K562 (cell line): ENCODE data around the gene ZBTB8A. TPM values are rescaled to one million over a fixed set of nuclear protein-coding genes. Genes with fewer than 3 reads are reported as not detected.

Experiments used
- FOXK1 ChIP-seq: sonication (generic); formaldehyde crosslinking; IDR thresholded peaks from 2 replicates; pipeline ENCODE4 v1.8.0; 2022; ENCODE audit warnings: missing genetic modification reagents, mild to moderate bottlenecking, borderline replicate concordance
- FOXM1 ChIP-seq, 2 experiments: fragments of 450-650 bp in 1 of 2; sonication (generic) in 1 of 2; formaldehyde crosslinking in 1 of 2; IDR thresholded peaks; 2 replicates each; pipeline versions ENCODE4 v1.6.1 to v1.9.0; 2017 to 2022; ENCODE audit warnings: low read depth in 2 of 2, mild to moderate bottlenecking in 2 of 2, missing genetic modification reagents in 1 of 2, moderate library complexity in 1 of 2
- ILK ChIP-seq: fragments of 450-650 bp; IDR thresholded peaks from 2 replicates; pipeline ENCODE4 v1.6.1; 2016; ENCODE audit warnings: missing genetic modification characterization, low read depth, mild to moderate bottlenecking, missing compliant biosample characterization, moderate library complexity, borderline replicate concordance
- NCOA2 ChIP-seq, 2 experiments: fragments of 450-650 bp; IDR thresholded peaks; 2 replicates each; pipeline ENCODE4 v1.6.1; 2018; ENCODE audit warnings: mild to moderate bottlenecking in 2 of 2, moderate library complexity in 1 of 2; ENCODE audit not compliant: partially characterized antibody in 2 of 2
- PCBP2 ChIP-seq: fragments of 200-400 bp; formaldehyde crosslinking; IDR thresholded peaks from 2 replicates; pipeline ENCODE4 v1.6.1; 2018; ENCODE audit warnings: low read length, low read depth, mild to moderate bottlenecking, moderate library complexity; ENCODE audit not compliant: poor library complexity, severe bottlenecking
- TCF7 ChIP-seq: sonication (generic); IDR thresholded peaks from 2 replicates; pipeline ENCODE4 v1.6.1; 2016; ENCODE audit warnings: antibody characterized with exemption, borderline replicate concordance
- XRCC5 ChIP-seq: fragments of 200-400 bp; formaldehyde crosslinking; IDR thresholded peaks from 2 replicates; pipeline ENCODE4 v1.6.1; 2017; ENCODE audit warnings: low read depth, mild to moderate bottlenecking, low read length
- ZNF174 ChIP-seq: fragments of 250-450 bp; sonication (Bioruptor Pico); IDR thresholded peaks from 2 replicates; pipeline ENCODE4 v1.4.0; 2020; ENCODE audit warnings: mild to moderate bottlenecking
- ZNF639 ChIP-seq, 2 experiments: fragments of 200-800 bp in 1 of 2; sonication (Bioruptor generic) in 1 of 2; sonication (generic) in 1 of 2; formaldehyde crosslinking in 1 of 2; IDR thresholded peaks in 1 of 2; conservative IDR thresholded peaks in 1 of 2; 2 replicates each; pipeline versions ENCODE4 v1.5.0 to v1.6.1; 2016 to 2020; ENCODE audit warnings: missing compliant biosample characterization in 1 of 2, missing genetic modification characterization in 1 of 2, missing genetic modification reagents in 1 of 2
- polyA plus RNA-seq, 8 experiments: library from polyadenylated mRNA; depleted of rRNA in 4 of 8; stranded (reverse) in 5 of 8; unstranded in 3 of 8; fragments of >200 nt; fragmentation: Nextera tagmentation in 2 of 8; fragmentation: Illumina TruSeq in 1 of 8; extraction: Ambion mirVana in 2 of 8; extraction: Trizol in 1 of 8; gene quantifications; 2 replicates each; pipeline versions ENCODE4 v1.2.1 to v1.2.3, GENCODE V29; 2011 to 2014; ENCODE audit warnings: inconsistent platforms in 1 of 8, missing spikeins in 1 of 8
- total RNA-seq, 7 experiments: library from RNA; depleted of rRNA in 6 of 7; stranded (reverse); fragments of >200 nt in 6 of 7; fragmentation: Illumina TruSeq in 2 of 7; extraction: Trizol in 2 of 7; gene quantifications; 2 replicates each; pipeline versions ENCODE4 v1.2.1 to v1.2.3, GENCODE V29; 2011 to 2021; ENCODE audit warnings: low replicate concordance in 1 of 7
- TF ChIP-seq, protein P1 (sequence below): fragments of 450-650 bp; IDR thresholded peaks from 2 replicates; pipeline ENCODE4 v1.6.1; 2016; ENCODE audit warnings: low read depth, mild to moderate bottlenecking, moderate library complexity
- TF ChIP-seq, protein P2 (sequence below): fragments of 450-650 bp; formaldehyde crosslinking; IDR thresholded peaks from 2 replicates; pipeline ENCODE4 v1.4.0; 2022; ENCODE audit warnings: missing genetic modification characterization
- TF ChIP-seq, protein P3 (sequence below): fragments of 250-450 bp; sonication (Bioruptor Pico); IDR thresholded peaks from 2 replicates; pipeline ENCODE4 v1.4.0; 2020; ENCODE audit warnings: mild to moderate bottlenecking
- TF ChIP-seq, protein P4 (sequence below): fragments of 250-450 bp; sonication (Bioruptor Pico); IDR thresholded peaks from 2 replicates; pipeline ENCODE4 v1.4.0; 2020; ENCODE audit warnings: mild to moderate bottlenecking, moderate library complexity

The ZBTB8A gene
- total and polyA plus RNA-seq, 9 of the 15 experiments (the other 6 are each of a cell fraction or from before 2014, with no cell fraction given), result 0.01 to 0.64 (median 0.09) TPM

DNA sequence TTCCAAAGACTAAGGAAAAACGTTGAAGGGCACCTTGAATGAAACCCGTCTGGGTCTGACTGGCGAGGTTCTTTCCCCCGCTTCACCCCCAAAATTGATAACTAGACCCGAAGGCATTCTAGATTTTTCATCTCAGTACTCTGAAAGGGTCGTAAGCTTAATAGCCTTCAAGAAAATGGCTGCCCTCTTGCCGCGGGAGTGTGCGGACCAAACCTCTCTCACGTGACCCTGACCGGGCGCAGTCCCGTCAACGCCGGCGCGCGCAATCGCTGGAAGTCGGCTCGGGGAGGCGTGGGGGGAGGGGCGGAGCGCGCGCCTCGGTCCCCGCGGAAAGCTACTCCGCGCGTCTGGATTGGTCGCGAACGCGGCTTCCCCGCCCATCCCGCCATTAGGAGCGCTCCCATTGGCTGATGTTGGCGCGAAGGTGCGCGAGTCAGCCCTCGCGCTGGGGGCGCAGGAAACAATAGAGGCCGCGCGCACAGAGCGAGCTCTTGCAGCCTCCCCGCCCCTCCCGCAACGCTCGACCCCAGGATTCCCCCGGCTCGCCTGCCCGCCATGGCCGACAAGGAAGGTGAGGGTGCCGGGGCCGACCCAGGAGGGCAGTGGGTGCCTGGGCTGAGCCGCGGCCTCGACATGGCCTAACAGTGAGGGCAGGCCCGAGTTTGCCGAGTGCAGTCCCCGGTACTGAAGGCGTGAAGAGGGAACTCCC lies 111.7 kb downstream of the ZBTB8A start, which contains the start of gene RBBP4 (continued):
- TF ChIP-seq FOXM1 (IDR thresholded peaks at IDR 0.05; ENCODE audit: low read depth) (no peak; the same call in 1 of the 2 replicates), FOXM1 (CRISPR knock-in tag; IDR thresholded peaks at IDR 0.05; ENCODE audit: low read depth) (peak; percentile 96), XRCC5 (peak; percentile 21), TCF7 (no peak), ILK (tag) (peak; percentile 76), ZNF639 (CRISPR knock-in tag; conservative IDR thresholded peaks at IDR 0.05 in 1 of 2, IDR thresholded peaks at IDR 0.05 in 1 of 2) (peak in 1 of 2 experiments; percentile 99; a peak in 2 of 4 replicates), FOXK1 (CRISPR knock-in tag) (peak; percentile 89; the same call in 1 of the 2 replicates), NCOA2 (IDR thresholded peaks at IDR 0.05; ENCODE audit: partially characterized antibody in 2 of 2) (no peak), ZNF174 (CRISPR knock-in tag) (peak; percentile 92; the same call in 1 of the 2 replicates), PCBP2 (no peak)
- TF ChIP-seq, protein P1, sequence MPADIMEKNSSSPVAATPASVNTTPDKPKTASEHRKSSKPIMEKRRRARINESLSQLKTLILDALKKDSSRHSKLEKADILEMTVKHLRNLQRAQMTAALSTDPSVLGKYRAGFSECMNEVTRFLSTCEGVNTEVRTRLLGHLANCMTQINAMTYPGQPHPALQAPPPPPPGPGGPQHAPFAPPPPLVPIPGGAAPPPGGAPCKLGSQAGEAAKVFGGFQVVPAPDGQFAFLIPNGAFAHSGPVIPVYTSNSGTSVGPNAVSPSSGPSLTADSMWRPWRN, result peak; percentile 49; the same call in 1 of the 2 replicates
- TF ChIP-seq, protein P2, sequence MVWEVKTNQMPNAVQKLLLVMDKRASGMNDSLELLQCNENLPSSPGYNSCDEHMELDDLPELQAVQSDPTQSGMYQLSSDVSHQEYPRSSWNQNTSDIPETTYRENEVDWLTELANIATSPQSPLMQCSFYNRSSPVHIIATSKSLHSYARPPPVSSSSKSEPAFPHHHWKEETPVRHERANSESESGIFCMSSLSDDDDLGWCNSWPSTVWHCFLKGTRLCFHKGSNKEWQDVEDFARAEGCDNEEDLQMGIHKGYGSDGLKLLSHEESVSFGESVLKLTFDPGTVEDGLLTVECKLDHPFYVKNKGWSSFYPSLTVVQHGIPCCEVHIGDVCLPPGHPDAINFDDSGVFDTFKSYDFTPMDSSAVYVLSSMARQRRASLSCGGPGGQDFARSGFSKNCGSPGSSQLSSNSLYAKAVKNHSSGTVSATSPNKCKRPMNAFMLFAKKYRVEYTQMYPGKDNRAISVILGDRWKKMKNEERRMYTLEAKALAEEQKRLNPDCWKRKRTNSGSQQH (CRISPR knock-in tag), result peak; percentile 96
- TF ChIP-seq, protein P3, sequence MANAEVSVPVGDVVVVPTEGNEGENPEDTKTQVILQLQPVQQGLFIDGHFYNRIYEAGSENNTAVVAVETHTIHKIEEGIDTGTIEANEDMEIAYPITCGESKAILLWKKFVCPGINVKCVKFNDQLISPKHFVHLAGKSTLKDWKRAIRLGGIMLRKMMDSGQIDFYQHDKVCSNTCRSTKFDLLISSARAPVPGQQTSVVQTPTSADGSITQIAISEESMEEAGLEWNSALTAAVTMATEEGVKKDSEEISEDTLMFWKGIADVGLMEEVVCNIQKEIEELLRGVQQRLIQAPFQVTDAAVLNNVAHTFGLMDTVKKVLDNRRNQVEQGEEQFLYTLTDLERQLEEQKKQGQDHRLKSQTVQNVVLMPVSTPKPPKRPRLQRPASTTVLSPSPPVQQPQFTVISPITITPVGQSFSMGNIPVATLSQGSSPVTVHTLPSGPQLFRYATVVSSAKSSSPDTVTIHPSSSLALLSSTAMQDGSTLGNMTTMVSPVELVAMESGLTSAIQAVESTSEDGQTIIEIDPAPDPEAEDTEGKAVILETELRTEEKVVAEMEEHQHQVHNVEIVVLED (CRISPR knock-in tag), result peak; percentile 89
- TF ChIP-seq, protein P4, sequence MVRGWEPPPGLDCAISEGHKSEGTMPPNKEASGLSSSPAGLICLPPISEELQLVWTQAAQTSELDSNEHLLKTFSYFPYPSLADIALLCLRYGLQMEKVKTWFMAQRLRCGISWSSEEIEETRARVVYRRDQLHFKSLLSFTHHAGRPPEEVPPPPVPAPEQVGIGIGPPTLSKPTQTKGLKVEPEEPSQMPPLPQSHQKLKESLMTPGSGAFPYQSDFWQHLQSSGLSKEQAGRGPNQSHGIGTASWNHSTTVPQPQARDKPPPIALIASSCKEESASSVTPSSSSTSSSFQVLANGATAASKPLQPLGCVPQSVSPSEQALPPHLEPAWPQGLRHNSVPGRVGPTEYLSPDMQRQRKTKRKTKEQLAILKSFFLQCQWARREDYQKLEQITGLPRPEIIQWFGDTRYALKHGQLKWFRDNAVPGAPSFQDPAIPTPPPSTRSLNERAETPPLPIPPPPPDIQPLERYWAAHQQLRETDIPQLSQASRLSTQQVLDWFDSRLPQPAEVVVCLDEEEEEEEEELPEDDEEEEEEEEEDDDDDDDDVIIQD (CRISPR knock-in tag), result peak; percentile 95
